ENCODE data around the gene DIPK1A. TPM values are rescaled to one million over a fixed set of nuclear protein-coding genes. Genes with fewer than 3 reads are reported as not detected.
A peak's percentile ranks its signal among the peaks of the same experiment; 100 is the strongest.

Gene DIPK1A
- total RNA-seq, 1 donor from 2014 or later = 8.4 TPM

- Mint-ChIP-seq H3K36me3 (ENCODE audit: low read depth, unreplicated experiment) (no peaks in the 10 kb centered on the region), H3K9me3 (ENCODE audit: unreplicated experiment) (no peaks in the 10 kb centered on the region), H3K27ac (ENCODE audit: unreplicated experiment) (no peak overlapping the region), H3K4me1 (ENCODE audit: low read depth, unreplicated experiment) (peaks cover 9% of the 10 kb centered on the region), H3K4me3 (ENCODE audit: unreplicated experiment) (no peak overlapping the region), H3K27me3 (ENCODE audit: low read depth, unreplicated experiment) (no peaks in the 10 kb centered on the region)
- Histone ChIP-seq H3K4me1 (ENCODE audit: insufficient read depth, low read length) (peaks cover 16% of the 10 kb centered on the region), H3K27me3 (ENCODE audit: insufficient read depth, low read length) (no peaks in the 10 kb centered on the region), H3K27ac (ENCODE audit: low read depth, low read length) (no peak overlapping the region), H2AFZ (ENCODE audit: low read depth, low read length) (no peak overlapping the region), H3K4me3 (ENCODE audit: insufficient read depth, low read depth, low read length) (no peak overlapping the region), H3K79me2 (ENCODE audit: insufficient read depth, low read length) (no peaks in the 10 kb centered on the region), H3K4me2 (ENCODE audit: low read length) (no peak overlapping the region), H3K9ac (ENCODE audit: low read length) (no peak overlapping the region), H4K20me1 (ENCODE audit: insufficient read depth, low read length) (no peaks in the 10 kb centered on the region), H3K36me3 (ENCODE audit: insufficient read depth, low read length) (no peaks in the 10 kb centered on the region), H3K9me3 (ENCODE audit: insufficient read depth, low read depth, low read length) (no peaks in the 10 kb centered on the region)
- peak; percentile 36 for DNase-seq (ENCODE audit: low read depth)
- FAIRE-seq = peak; percentile 5
- TF ChIP-seq EZH2 (IDR thresholded peaks at IDR 0.05; ENCODE audit: insufficient read depth, low read length) = no peak
- TF ChIP-seq, protein P1, sequence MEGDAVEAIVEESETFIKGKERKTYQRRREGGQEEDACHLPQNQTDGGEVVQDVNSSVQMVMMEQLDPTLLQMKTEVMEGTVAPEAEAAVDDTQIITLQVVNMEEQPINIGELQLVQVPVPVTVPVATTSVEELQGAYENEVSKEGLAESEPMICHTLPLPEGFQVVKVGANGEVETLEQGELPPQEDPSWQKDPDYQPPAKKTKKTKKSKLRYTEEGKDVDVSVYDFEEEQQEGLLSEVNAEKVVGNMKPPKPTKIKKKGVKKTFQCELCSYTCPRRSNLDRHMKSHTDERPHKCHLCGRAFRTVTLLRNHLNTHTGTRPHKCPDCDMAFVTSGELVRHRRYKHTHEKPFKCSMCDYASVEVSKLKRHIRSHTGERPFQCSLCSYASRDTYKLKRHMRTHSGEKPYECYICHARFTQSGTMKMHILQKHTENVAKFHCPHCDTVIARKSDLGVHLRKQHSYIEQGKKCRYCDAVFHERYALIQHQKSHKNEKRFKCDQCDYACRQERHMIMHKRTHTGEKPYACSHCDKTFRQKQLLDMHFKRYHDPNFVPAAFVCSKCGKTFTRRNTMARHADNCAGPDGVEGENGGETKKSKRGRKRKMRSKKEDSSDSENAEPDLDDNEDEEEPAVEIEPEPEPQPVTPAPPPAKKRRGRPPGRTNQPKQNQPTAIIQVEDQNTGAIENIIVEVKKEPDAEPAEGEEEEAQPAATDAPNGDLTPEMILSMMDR (IDR thresholded peaks at IDR 0.05; ENCODE audit: insufficient read depth, low read depth, low read length) = no peak
Observed at GRCh38 chr1:92907949-92908684, 53.1 kb downstream of the DIPK1A start.

- H3K4me3 ChIP-seq (ENCODE audit: insufficient read depth, low read depth, low read length) = no peak overlapping the region
- H3K9me3 ChIP-seq (ENCODE audit: insufficient read depth, low read depth, low read length) = no peaks in the 10 kb centered on the region
- H3K27me3 Mint-ChIP-seq (ENCODE audit: low read depth, unreplicated experiment) = no peaks in the 10 kb centered on the region
- H2AFZ ChIP-seq (ENCODE audit: low read depth, low read length) = no peak overlapping the region
- no peaks in the 10 kb centered on the region for H3K36me3 ChIP-seq (ENCODE audit: insufficient read depth, low read length)
- H3K4me2 ChIP-seq (ENCODE audit: low read length) = no peak overlapping the region
- no peak overlapping the region for H3K4me3 Mint-ChIP-seq (ENCODE audit: unreplicated experiment)
- H3K27ac ChIP-seq (ENCODE audit: low read depth, low read length) = no peak overlapping the region
- peaks cover 7% of the 10 kb centered on the region for H3K4me1 ChIP-seq (ENCODE audit: insufficient read depth, low read length)
- H3K79me2 ChIP-seq (ENCODE audit: insufficient read depth, low read length) = no peaks in the 10 kb centered on the region
- peaks cover 2% of the 10 kb centered on the region for H3K36me3 Mint-ChIP-seq (ENCODE audit: low read depth, unreplicated experiment)
- H3K9ac ChIP-seq (ENCODE audit: low read length) = no peak overlapping the region
- peaks cover 12% of the 10 kb centered on the region for H3K9me3 Mint-ChIP-seq (ENCODE audit: unreplicated experiment)
- FAIRE-seq (no peak), DNase-seq (ENCODE audit: low read depth) (no peak)
- peaks cover 7% of the 10 kb centered on the region for H3K4me1 Mint-ChIP-seq (ENCODE audit: low read depth, unreplicated experiment)
- H3K27me3 ChIP-seq (ENCODE audit: insufficient read depth, low read length) = no peaks in the 10 kb centered on the region
- TF ChIP-seq, protein P1 (IDR thresholded peaks at IDR 0.05; ENCODE audit: insufficient read depth, low read depth, low read length) = no peak
- TF ChIP-seq EZH2 (IDR thresholded peaks at IDR 0.05; ENCODE audit: insufficient read depth, low read length) = no peak
- H3K27ac Mint-ChIP-seq (ENCODE audit: unreplicated experiment) = no peak overlapping the region
- no peaks in the 10 kb centered on the region for H4K20me1 ChIP-seq (ENCODE audit: insufficient read depth, low read length)
Observed at GRCh38 chr1:92903765-92904164, 57.5 kb downstream of the DIPK1A start.

GRCh38 chr1:92902406-92902744, 58.9 kb downstream of the DIPK1A start:
- no peaks in the 10 kb centered on the region for H3K36me3 ChIP-seq (ENCODE audit: insufficient read depth, low read length)
- no peak overlapping the region for H3K27ac Mint-ChIP-seq (ENCODE audit: unreplicated experiment)
- H4K20me1 ChIP-seq (ENCODE audit: insufficient read depth, low read length) = no peaks in the 10 kb centered on the region
- peaks cover 2% of the 10 kb centered on the region for H3K36me3 Mint-ChIP-seq (ENCODE audit: low read depth, unreplicated experiment)
- no peaks in the 10 kb centered on the region for H3K9me3 ChIP-seq (ENCODE audit: insufficient read depth, low read depth, low read length)
- TF ChIP-seq, protein P1 (IDR thresholded peaks at IDR 0.05; ENCODE audit: insufficient read depth, low read depth, low read length) = no peak
- no peak for TF ChIP-seq EZH2 (IDR thresholded peaks at IDR 0.05; ENCODE audit: insufficient read depth, low read length)
- H3K4me3 ChIP-seq (ENCODE audit: insufficient read depth, low read depth, low read length) = no peak overlapping the region
- no peaks in the 10 kb centered on the region for H3K27me3 Mint-ChIP-seq (ENCODE audit: low read depth, unreplicated experiment)
- H2AFZ ChIP-seq (ENCODE audit: low read depth, low read length) = no peak overlapping the region
- peaks cover 12% of the 10 kb centered on the region for H3K9me3 Mint-ChIP-seq (ENCODE audit: unreplicated experiment)
- H3K4me1 ChIP-seq (ENCODE audit: insufficient read depth, low read length) = no peaks in the 10 kb centered on the region
- FAIRE-seq (no peak), DNase-seq (ENCODE audit: low read depth) (no peak)
- H3K9ac ChIP-seq (ENCODE audit: low read length) = no peak overlapping the region
- no peak overlapping the region for H3K4me2 ChIP-seq (ENCODE audit: low read length)
- no peak overlapping the region for H3K4me3 Mint-ChIP-seq (ENCODE audit: unreplicated experiment)
- H3K79me2 ChIP-seq (ENCODE audit: insufficient read depth, low read length) = no peaks in the 10 kb centered on the region
- no peaks in the 10 kb centered on the region for H3K27me3 ChIP-seq (ENCODE audit: insufficient read depth, low read length)
- no peak overlapping the region for H3K27ac ChIP-seq (ENCODE audit: low read depth, low read length)
- H3K4me1 Mint-ChIP-seq (ENCODE audit: low read depth, unreplicated experiment) = no peaks in the 10 kb centered on the region
